Posterior cingulate gyrus (tissue), 11 donors: ENCODE data around the gene ZDHHC14.

ENCODE experiments used
- DNase-seq, 10 donors: peaks; one replicate each; pipeline versions ENCODE4 v3.0.0 to v3.0.0-alpha.2; 2020 to 2021; ENCODE audit warnings: mixed read lengths in 3 of 10
- intact Hi-C: fragments of 100-400 bp; cut with DNase I; formaldehyde crosslinking; loops from one replicate; pipeline ENCODE4 v1.15.1; 2023

Gene ZDHHC14

GRCh38 chr6:157668713-157669112 lies 287.7 kb downstream of the ZDHHC14 start:
- no peak for DNase-seq
- intact Hi-C loops, result no loop called here

GRCh38 chr6:157669323-157669722 lies 288.3 kb downstream of the ZDHHC14 start:
- intact Hi-C loops, result no loop called here

GRCh38 chr6:157669747-157670216 lies 288.8 kb downstream of the ZDHHC14 start:
- DNase-seq, result peak; percentile 38 to 96 (median 66)
- intact Hi-C loops, result no loop called here

More at GRCh38 chr6:157669323-157669722, 288.3 kb downstream of the ZDHHC14 start:
- DNase-seq, result no peak

GRCh38 chr6:157670466-157671186 lies 289.6 kb downstream of the ZDHHC14 start:
- intact Hi-C loops, result no loop called here
- DNase-seq, result no peak

- intact Hi-C loops, result no loop called here
- DNase-seq, result no peak
Observed at GRCh38 chr6:157672726-157673412, 291.9 kb downstream of the ZDHHC14 start.

GRCh38 chr6:157673596-157673995 lies 292.6 kb downstream of the ZDHHC14 start:
- intact Hi-C loops, result no loop called here
- no peak for DNase-seq

GRCh38 chr6:157674061-157674460 lies 293.1 kb downstream of the ZDHHC14 start:
- intact Hi-C loops, result no loop called here
- no peak for DNase-seq

GRCh38 chr6:157675831-157676230 lies 294.8 kb downstream of the ZDHHC14 start:
- intact Hi-C loops, result no loop called here
- DNase-seq, result no peak

- DNase-seq, result no peak
- intact Hi-C loops, result no loop called here
Observed at GRCh38 chr6:157676241-157676640, 295.3 kb downstream of the ZDHHC14 start.

GRCh38 chr6:157677235-157677634 lies 296.2 kb downstream of the ZDHHC14 start:
- intact Hi-C loops, result no loop called here
- DNase-seq, result no peak

- DNase-seq, result no peak
- intact Hi-C loops, result no loop called here
Observed at GRCh38 chr6:157679605-157680580, 298.9 kb downstream of the ZDHHC14 start.

- intact Hi-C loops, result no loop called here
- no peak for DNase-seq
Observed at GRCh38 chr6:157681041-157681650, 300.2 kb downstream of the ZDHHC14 start.

- no peak for DNase-seq
- intact Hi-C loops, result no loop called here
Observed at GRCh38 chr6:157682856-157683481, 302.0 kb downstream of the ZDHHC14 start.

- no peak for DNase-seq
- intact Hi-C loops, result no loop called here
Observed at GRCh38 chr6:157683707-157684106, 302.7 kb downstream of the ZDHHC14 start.

- no peak for DNase-seq
Observed at GRCh38 chr6:157684620-157685299, 303.8 kb downstream of the ZDHHC14 start.

GRCh38 chr6:157685596-157686280 lies 304.7 kb downstream of the ZDHHC14 start:
- DNase-seq, result no peak

More at GRCh38 chr6:157684620-157685299, 303.8 kb downstream of the ZDHHC14 start:
- intact Hi-C loops, result no loop called here

GRCh38 chr6:157688275-157688959 lies 307.4 kb downstream of the ZDHHC14 start:
- intact Hi-C loops, result no loop called here

More at GRCh38 chr6:157685596-157686280, 304.7 kb downstream of the ZDHHC14 start:
- intact Hi-C loops, result no loop called here

More at GRCh38 chr6:157688275-157688959, 307.4 kb downstream of the ZDHHC14 start:
- DNase-seq, result no peak
